Hepatocyte (in vitro differentiated cells): ENCODE results near the gene INPP4B. TPM values are rescaled to one million over a fixed set of nuclear protein-coding genes. Genes with fewer than 3 reads are reported as not detected.
A peak's percentile ranks its signal among the peaks of the same experiment; 100 is the strongest.

Experiments used
- DNase-seq: peaks from one replicate; pipeline ENCODE4 v3.0.0-alpha.2; 2016; ENCODE audit warnings: low spot score
- H2AFZ ChIP-seq: fragments of 200-600 bp; sonication (generic); 2 replicates; pipeline ENCODE4 v1.6.0; 2016; ENCODE audit warnings: antibody characterized with exemption, mild to moderate bottlenecking
- H3K27ac ChIP-seq: fragments of 200-600 bp; sonication (generic); 2 replicates; pipeline ENCODE4 v1.5.1; 2016; ENCODE audit warnings: mild to moderate bottlenecking
- H3K27me3 ChIP-seq: fragments of 200-600 bp; sonication (generic); 2 replicates; pipeline ENCODE4 v1.6.1; 2016
- H3K36me3 ChIP-seq: fragments of 200-600 bp; sonication (generic); replicated peaks from 2 replicates; pipeline ENCODE4 v1.5.1; 2016; ENCODE audit warnings: low read depth; ENCODE audit not compliant: insufficient read depth
- H3K4me1 ChIP-seq: fragments of 200-600 bp; sonication (generic); 2 replicates; pipeline ENCODE4 v1.5.1; 2016; ENCODE audit warnings: mild to moderate bottlenecking, moderate library complexity; ENCODE audit not compliant: insufficient read depth
- H3K4me2 ChIP-seq: fragments of 200-600 bp; sonication (generic); 2 replicates; pipeline ENCODE4 v1.6.0; 2016
- H3K4me3 ChIP-seq: fragments of 200-600 bp; sonication (generic); 2 replicates; pipeline ENCODE4 v1.5.1; 2016; ENCODE audit warnings: mild to moderate bottlenecking
- H3K79me2 ChIP-seq: fragments of 200-600 bp; sonication (generic); 2 replicates; pipeline ENCODE4 v1.6.0; 2017; ENCODE audit warnings: mild to moderate bottlenecking
- H3K9me2 ChIP-seq: fragments of 200-600 bp; sonication (generic); replicated peaks from 2 replicates; pipeline ENCODE4 v1.6.0; 2017; ENCODE audit warnings: mild to moderate bottlenecking; ENCODE audit not compliant: insufficient read depth
- H3K9me3 ChIP-seq: fragments of 200-600 bp; sonication (generic); 2 replicates; pipeline ENCODE4 v1.5.1; 2016; ENCODE audit warnings: low read depth, mild to moderate bottlenecking
- H4K20me1 ChIP-seq: fragments of 200-600 bp; sonication (generic); 2 replicates; pipeline ENCODE4 v1.6.0; 2016; ENCODE audit warnings: mild to moderate bottlenecking; ENCODE audit not compliant: insufficient read depth, poor library complexity, severe bottlenecking
- CTCF ChIP-seq: fragments of 200-600 bp; sonication (generic); IDR thresholded peaks from 2 replicates; pipeline ENCODE4 v1.5.1; 2016; ENCODE audit warnings: antibody characterized with exemption, mild to moderate bottlenecking; ENCODE audit not compliant: poor library complexity
- EZH2 ChIP-seq: fragments of 200-600 bp; sonication (generic); IDR thresholded peaks from 2 replicates; pipeline ENCODE4 v1.6.1; 2016; ENCODE audit warnings: antibody characterized with exemption, mild to moderate bottlenecking, borderline replicate concordance
- EZH2phosphoT487 ChIP-seq: fragments of 200-600 bp; sonication (generic); IDR thresholded peaks from one replicate; pipeline ENCODE4 v1.6.1; 2018; ENCODE audit warnings: antibody characterized with exemption, mild to moderate bottlenecking, low read depth, moderate library complexity; ENCODE audit not compliant: unreplicated experiment, severe bottlenecking
- WGBS: methylation state at CpG from one replicate; pipeline ENCODE4 v1.1.6; 2016; ENCODE audit warnings: low lambda C conversion rate; ENCODE audit errors: missing lambda C conversion rate; 5-methylcytosine and 5-hydroxymethylcytosine counted together
- polyA plus RNA-seq: library from polyadenylated mRNA; unstranded; fragments of >200 nt; fragmentation: Nextera tagmentation; extraction: Ambion mirVana; gene quantifications from 2 replicates; pipeline ENCODE4 v1.2.1, GENCODE V29; 2016
- total RNA-seq: library from RNA; depleted of rRNA; stranded (reverse); fragments of >200 nt; gene quantifications from 2 replicates; pipeline ENCODE4 v1.2.3, GENCODE V29; 2014

Gene INPP4B
- total and polyA plus RNA-seq, 2 experiments from 2014 or later: 4.2 to 7.1 TPM

GRCh38 chr4:142719854-142720541 is 126.1 kb downstream of the INPP4B start:
- Histone ChIP-seq H3K79me2 (no peaks in the 10 kb centered on the region), H3K9me2 (no peaks in the 10 kb centered on the region), H4K20me1 (no peaks in the 10 kb centered on the region), H3K27ac (no peak overlapping the region), H3K4me1 (no peaks in the 10 kb centered on the region), H3K4me3 (no peak overlapping the region), H3K9me3 (no peaks in the 10 kb centered on the region), H3K27me3 (no peaks in the 10 kb centered on the region), H3K4me2 (no peak overlapping the region), H3K36me3 (no peaks in the 10 kb centered on the region), H2AFZ (no peak overlapping the region)
- TF ChIP-seq EZH2 (no peak), CTCF (peak; percentile 60)
- peak; percentile 14 for DNase-seq
- 76% methylated on average over 5 of the region's 5 CpGs for WGBS

GRCh38 chr4:142718981-142719380 is 127.1 kb downstream of the INPP4B start:
- Histone ChIP-seq H3K36me3 (no peaks in the 10 kb centered on the region), H3K27ac (no peak overlapping the region), H3K9me2 (no peaks in the 10 kb centered on the region), H3K9me3 (no peaks in the 10 kb centered on the region), H4K20me1 (no peaks in the 10 kb centered on the region), H3K4me1 (no peaks in the 10 kb centered on the region), H2AFZ (no peak overlapping the region), H3K79me2 (no peaks in the 10 kb centered on the region), H3K27me3 (no peaks in the 10 kb centered on the region), H3K4me3 (no peak overlapping the region), H3K4me2 (no peak overlapping the region)
- no peak for DNase-seq
- no peak for TF ChIP-seq EZH2

GRCh38 chr4:142715727-142716126 is 130.4 kb downstream of the INPP4B start:
- H4K20me1 ChIP-seq: no peaks in the 10 kb centered on the region
- no peak overlapping the region for H3K27ac ChIP-seq
- H3K79me2 ChIP-seq: no peaks in the 10 kb centered on the region
- TF ChIP-seq EZH2phosphoT487: no peak
- no peak for DNase-seq
- no peaks in the 10 kb centered on the region for H3K4me1 ChIP-seq
- H3K36me3 ChIP-seq: no peaks in the 10 kb centered on the region
- H3K9me3 ChIP-seq: no peaks in the 10 kb centered on the region
- H3K9me2 ChIP-seq: no peaks in the 10 kb centered on the region
- no peak overlapping the region for H3K4me2 ChIP-seq
- H3K27me3 ChIP-seq: no peaks in the 10 kb centered on the region
- H2AFZ ChIP-seq: no peak overlapping the region
- H3K4me3 ChIP-seq: no peak overlapping the region

- H3K9me3 ChIP-seq: no peaks in the 10 kb centered on the region
- H3K27ac ChIP-seq: no peak overlapping the region
- H4K20me1 ChIP-seq: no peaks in the 10 kb centered on the region
- H3K4me1 ChIP-seq: no peaks in the 10 kb centered on the region
- no peaks in the 10 kb centered on the region for H3K36me3 ChIP-seq
- TF ChIP-seq EZH2 (no peak), CTCF (no peak), EZH2phosphoT487 (no peak)
- WGBS: 91% methylated on average over 2 of the region's 2 CpGs
- no peak overlapping the region for H3K4me2 ChIP-seq
- H3K9me2 ChIP-seq: no peaks in the 10 kb centered on the region
- H3K27me3 ChIP-seq: no peaks in the 10 kb centered on the region
- no peaks in the 10 kb centered on the region for H3K79me2 ChIP-seq
- no peak overlapping the region for H2AFZ ChIP-seq
- no peak for DNase-seq
- H3K4me3 ChIP-seq: no peak overlapping the region
Measured at GRCh38 chr4:142713282-142714030, 132.6 kb downstream of the INPP4B start.
